ENCODE data around the gene ABCC3. TPM values are rescaled to one million over a fixed set of nuclear protein-coding genes. Genes with fewer than 3 reads are reported as not detected.

The ABCC3 gene
- total and polyA plus RNA-seq, 2 donors (not counting 1 experiment from before 2014, with no cell fraction given): 11.5 to 34.8 TPM

DNA sequence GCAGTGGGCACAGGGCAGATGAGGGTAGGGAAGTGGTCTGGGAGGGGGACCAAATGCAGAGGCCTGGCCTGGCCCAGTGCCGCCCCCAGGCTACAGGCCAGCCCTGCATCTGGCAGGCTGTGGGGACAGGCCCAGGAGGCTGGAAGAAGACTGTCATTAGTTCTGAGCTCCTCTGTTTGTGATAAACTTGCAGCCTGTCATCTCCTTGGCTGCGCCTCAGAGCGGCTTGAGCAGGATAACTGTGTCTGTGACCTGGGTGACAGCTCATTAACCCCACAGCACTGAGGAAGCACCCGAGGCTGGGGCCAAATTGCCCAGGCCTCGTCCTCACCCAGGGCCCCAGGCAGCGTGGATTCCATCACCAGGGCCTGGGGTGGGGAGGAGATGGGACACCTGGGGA lies 23.9 kb downstream of the ABCC3 start:
- no peaks in the 10 kb centered on the region for H4K20me1 ChIP-seq (ENCODE audit: control insufficient read depth, extremely low read depth, insufficient read depth, low read length)
- no peak overlapping the region for H2AFZ ChIP-seq (ENCODE audit: low read length)
- no peaks in the 10 kb centered on the region for H3K9me3 ChIP-seq (ENCODE audit: control insufficient read depth, insufficient read depth, low read depth, low read length)
- no peaks in the 10 kb centered on the region for H3K27me3 ChIP-seq (ENCODE audit: control insufficient read depth, insufficient read depth, low read length)
- no peak overlapping the region for H3K9ac ChIP-seq (ENCODE audit: insufficient read depth, low read length)
- TF ChIP-seq, protein P1, sequence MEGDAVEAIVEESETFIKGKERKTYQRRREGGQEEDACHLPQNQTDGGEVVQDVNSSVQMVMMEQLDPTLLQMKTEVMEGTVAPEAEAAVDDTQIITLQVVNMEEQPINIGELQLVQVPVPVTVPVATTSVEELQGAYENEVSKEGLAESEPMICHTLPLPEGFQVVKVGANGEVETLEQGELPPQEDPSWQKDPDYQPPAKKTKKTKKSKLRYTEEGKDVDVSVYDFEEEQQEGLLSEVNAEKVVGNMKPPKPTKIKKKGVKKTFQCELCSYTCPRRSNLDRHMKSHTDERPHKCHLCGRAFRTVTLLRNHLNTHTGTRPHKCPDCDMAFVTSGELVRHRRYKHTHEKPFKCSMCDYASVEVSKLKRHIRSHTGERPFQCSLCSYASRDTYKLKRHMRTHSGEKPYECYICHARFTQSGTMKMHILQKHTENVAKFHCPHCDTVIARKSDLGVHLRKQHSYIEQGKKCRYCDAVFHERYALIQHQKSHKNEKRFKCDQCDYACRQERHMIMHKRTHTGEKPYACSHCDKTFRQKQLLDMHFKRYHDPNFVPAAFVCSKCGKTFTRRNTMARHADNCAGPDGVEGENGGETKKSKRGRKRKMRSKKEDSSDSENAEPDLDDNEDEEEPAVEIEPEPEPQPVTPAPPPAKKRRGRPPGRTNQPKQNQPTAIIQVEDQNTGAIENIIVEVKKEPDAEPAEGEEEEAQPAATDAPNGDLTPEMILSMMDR (conservative IDR thresholded peaks at IDR 0.05 in 1 of 2, IDR thresholded peaks at IDR 0.05 in 1 of 2; ENCODE audit: low read depth in 1 of 2, low read length in 2 of 2): no peak
- no peak for TF ChIP-seq EZH2 (IDR thresholded peaks at IDR 0.05; ENCODE audit: low read length, missing control alignments)
- no peak overlapping the region for H3K4me2 ChIP-seq (ENCODE audit: extremely low read depth, insufficient read depth, low read length)
- no peak overlapping the region for H3K4me3 ChIP-seq (replicated peaks in 1 of 4; ENCODE audit: control extremely low read depth in 1 of 4, insufficient read depth in 1 of 4, low read depth in 3 of 4, low read length in 4 of 4)
- no peak for DNase-seq (ENCODE audit: low read depth in 2 of 2)
- no peaks in the 10 kb centered on the region for H3K79me2 ChIP-seq (ENCODE audit: control insufficient read depth, insufficient read depth, low read length)
- no peaks in the 10 kb centered on the region for H3K36me3 ChIP-seq (ENCODE audit: control insufficient read depth, insufficient read depth, low read length)
- peaks cover 33% of the 10 kb centered on the region for H3K4me1 ChIP-seq (ENCODE audit: control insufficient read depth, extremely low read depth, insufficient read depth, low read length)
- H3K27ac ChIP-seq (ENCODE audit: insufficient read depth, low read length): no peak overlapping the region

DNA sequence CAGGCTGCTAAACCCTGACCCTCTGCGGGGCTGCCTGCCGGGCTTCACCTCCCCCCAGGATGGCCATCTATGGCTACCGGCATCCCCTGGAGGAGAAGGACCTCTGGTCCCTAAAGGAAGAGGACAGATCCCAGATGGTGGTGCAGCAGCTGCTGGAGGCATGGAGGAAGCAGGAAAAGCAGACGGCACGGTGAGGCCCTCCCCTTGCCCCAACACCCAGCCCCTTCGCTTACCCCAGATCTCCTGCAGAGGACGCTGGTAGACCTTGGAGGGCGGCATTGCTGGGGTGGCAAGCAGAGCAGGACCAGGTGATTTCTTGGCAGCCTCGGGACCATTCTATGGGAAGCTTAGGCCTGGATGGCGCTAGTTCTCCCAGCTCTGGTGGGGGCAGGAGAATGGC lies 24.5 kb downstream of the ABCC3 start:
- H3K36me3 ChIP-seq (ENCODE audit: control insufficient read depth, insufficient read depth, low read length): no peaks in the 10 kb centered on the region
- no peak overlapping the region for H3K9ac ChIP-seq (ENCODE audit: insufficient read depth, low read length)
- H3K79me2 ChIP-seq (ENCODE audit: control insufficient read depth, insufficient read depth, low read length): no peaks in the 10 kb centered on the region
- TF ChIP-seq, protein P1 (conservative IDR thresholded peaks at IDR 0.05 in 1 of 2, IDR thresholded peaks at IDR 0.05 in 1 of 2; ENCODE audit: low read depth in 1 of 2, low read length in 2 of 2): no peak
- TF ChIP-seq EZH2 (IDR thresholded peaks at IDR 0.05; ENCODE audit: low read length, missing control alignments): no peak
- no peaks in the 10 kb centered on the region for H4K20me1 ChIP-seq (ENCODE audit: control insufficient read depth, extremely low read depth, insufficient read depth, low read length)
- no peaks in the 10 kb centered on the region for H3K9me3 ChIP-seq (ENCODE audit: control insufficient read depth, insufficient read depth, low read depth, low read length)
- no peak for DNase-seq (ENCODE audit: low read depth in 2 of 2)
- H3K4me1 ChIP-seq (ENCODE audit: control insufficient read depth, extremely low read depth, insufficient read depth, low read length): peaks cover 33% of the 10 kb centered on the region
- H2AFZ ChIP-seq (ENCODE audit: low read length): no peak overlapping the region
- no peak overlapping the region for H3K4me2 ChIP-seq (ENCODE audit: extremely low read depth, insufficient read depth, low read length)
- no peak overlapping the region for H3K4me3 ChIP-seq (replicated peaks in 1 of 4; ENCODE audit: control extremely low read depth in 1 of 4, insufficient read depth in 1 of 4, low read depth in 3 of 4, low read length in 4 of 4)
- H3K27ac ChIP-seq (ENCODE audit: insufficient read depth, low read length): no peak overlapping the region
- H3K27me3 ChIP-seq (ENCODE audit: control insufficient read depth, insufficient read depth, low read length): no peaks in the 10 kb centered on the region

DNA sequence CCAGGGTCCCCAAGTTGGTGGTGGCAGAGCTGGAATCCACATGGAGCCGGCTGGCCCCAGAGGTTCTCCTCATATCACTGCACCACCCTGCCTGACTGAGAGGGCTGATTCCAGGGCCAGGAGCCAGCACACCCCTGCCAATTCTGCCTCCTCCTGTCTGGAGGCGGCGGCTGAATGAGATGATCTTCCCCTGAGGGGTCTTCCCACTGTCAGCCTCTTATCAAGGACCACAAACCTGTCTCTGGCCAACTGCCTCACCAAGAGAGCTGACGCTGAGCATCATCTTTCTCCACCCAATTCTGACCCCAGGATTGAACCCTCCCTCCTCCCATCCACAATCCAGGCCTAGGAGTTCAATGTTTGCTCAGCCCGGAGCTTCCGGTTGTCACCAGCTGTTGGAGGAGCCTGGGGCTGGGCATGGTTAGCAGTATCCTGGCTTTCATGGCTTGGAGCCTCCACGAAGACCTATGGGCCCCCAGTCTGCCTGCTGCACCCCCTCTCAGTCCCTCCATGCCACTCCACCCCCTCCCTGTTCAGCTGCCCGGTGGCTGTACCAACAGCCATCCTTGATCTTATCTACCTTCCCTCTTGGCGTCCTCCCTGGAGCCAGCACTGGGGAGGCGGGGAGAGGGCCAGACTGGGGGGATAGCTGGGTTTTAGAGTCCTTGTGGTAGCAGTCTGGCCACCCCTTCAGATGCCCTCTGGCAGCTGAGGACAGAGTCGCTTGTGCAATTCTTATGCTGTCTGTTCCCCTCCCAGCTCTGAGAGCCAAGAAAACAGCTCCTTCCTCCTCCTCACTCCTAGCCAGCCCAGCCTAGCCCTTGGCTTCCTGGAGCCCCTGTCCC lies 25.6 kb downstream of the ABCC3 start:
- H3K9ac ChIP-seq (ENCODE audit: insufficient read depth, low read length): no peak overlapping the region

More for the DNA sequence above, 25.6 kb downstream of the ABCC3 start:
- Histone ChIP-seq H3K9me3 (ENCODE audit: control insufficient read depth, insufficient read depth, low read depth, low read length) (no peaks in the 10 kb centered on the region), H3K4me3 (replicated peaks in 1 of 4; ENCODE audit: control extremely low read depth in 1 of 4, insufficient read depth in 1 of 4, low read depth in 3 of 4, low read length in 4 of 4) (no peak overlapping the region), H3K27me3 (ENCODE audit: control insufficient read depth, insufficient read depth, low read length) (no peaks in the 10 kb centered on the region), H3K4me2 (ENCODE audit: extremely low read depth, insufficient read depth, low read length) (no peak overlapping the region), H2AFZ (ENCODE audit: low read length) (no peak overlapping the region), H3K27ac (ENCODE audit: insufficient read depth, low read length) (peak overlapping the region; percentile 39), H4K20me1 (ENCODE audit: control insufficient read depth, extremely low read depth, insufficient read depth, low read length) (no peaks in the 10 kb centered on the region), H3K36me3 (ENCODE audit: control insufficient read depth, insufficient read depth, low read length) (no peaks in the 10 kb centered on the region), H3K79me2 (ENCODE audit: control insufficient read depth, insufficient read depth, low read length) (no peaks in the 10 kb centered on the region), H3K4me1 (ENCODE audit: control insufficient read depth, extremely low read depth, insufficient read depth, low read length) (peaks cover 33% of the 10 kb centered on the region)
- DNase-seq (ENCODE audit: low read depth in 2 of 2): peak in 1 of 2 donors; percentile 41
- TF ChIP-seq, protein P1 (conservative IDR thresholded peaks at IDR 0.05 in 1 of 2, IDR thresholded peaks at IDR 0.05 in 1 of 2; ENCODE audit: low read depth in 1 of 2, low read length in 2 of 2): no peak
- no peak for TF ChIP-seq EZH2 (IDR thresholded peaks at IDR 0.05; ENCODE audit: low read length, missing control alignments)
